Astrocyte of the spinal cord (primary cell): Measurements from ENCODE around the gene ZNF324.

ENCODE experiments used
- DNase-seq: peaks from one replicate; pipeline ENCODE4 v3.0.0; 2011; ENCODE audit warnings: low read depth, low spot score
- H3K4me3 ChIP-seq: 2 replicates; pipeline ENCODE4 v1.5.1; 2011; ENCODE audit warnings: low read depth, mild to moderate bottlenecking, low read length, moderate library complexity
- in situ Hi-C: cut with HindIII; loops from 2 replicates; pipeline ENCODE4 v1.10.0; 2017; ENCODE audit warnings: low sequenced_read_pairs
- TF ChIP-seq, protein P1 (sequence below): IDR thresholded peaks from 2 replicates; pipeline ENCODE4 v1.5.1; 2012; ENCODE audit warnings: low read depth, mild to moderate bottlenecking, low read length, inconsistent platforms

The ZNF324 gene

DNA sequence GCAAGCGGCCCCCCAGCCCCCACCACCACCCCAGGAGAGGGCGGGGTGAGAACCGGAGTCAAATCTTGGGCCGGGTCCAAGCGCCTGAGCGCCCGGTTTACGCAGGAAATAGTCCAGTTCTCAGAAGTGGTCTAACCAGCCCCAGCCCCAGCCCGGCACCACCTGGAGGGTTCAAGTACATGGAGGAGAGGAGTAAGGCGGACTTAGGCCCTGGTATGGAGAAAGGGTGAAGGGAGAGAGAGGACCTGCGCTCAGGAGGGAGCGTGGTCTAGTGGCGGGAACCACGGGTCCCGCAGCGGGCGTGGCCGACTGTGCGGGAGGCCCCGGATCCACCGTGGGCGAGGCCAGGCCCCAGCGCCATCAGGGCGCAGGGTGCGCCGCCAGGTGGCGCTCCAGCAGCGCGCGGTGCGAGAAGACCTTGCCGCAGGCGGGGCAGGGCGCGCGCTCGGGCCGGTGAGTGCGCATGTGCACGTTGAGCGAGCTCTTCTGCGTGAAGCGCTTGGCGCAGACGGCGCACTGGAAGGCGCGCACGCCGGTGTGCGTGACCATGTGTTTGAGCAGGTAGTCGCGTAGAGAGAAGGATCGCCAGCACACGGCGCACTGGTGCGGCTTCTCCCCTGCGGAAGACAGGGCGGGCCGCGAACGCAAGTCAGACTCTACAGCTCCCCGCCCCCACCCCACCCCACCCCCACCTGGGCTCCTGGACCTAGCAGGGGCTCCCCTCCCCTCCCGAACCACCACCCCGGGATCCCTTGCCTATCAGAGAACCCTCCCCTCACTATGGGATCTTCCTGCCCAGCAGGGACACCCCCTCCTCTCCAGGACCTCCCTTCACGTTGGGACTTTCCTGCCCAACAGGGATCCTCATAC, 47.0 kb downstream of the ZNF324 start:
- TF ChIP-seq, protein P1, sequence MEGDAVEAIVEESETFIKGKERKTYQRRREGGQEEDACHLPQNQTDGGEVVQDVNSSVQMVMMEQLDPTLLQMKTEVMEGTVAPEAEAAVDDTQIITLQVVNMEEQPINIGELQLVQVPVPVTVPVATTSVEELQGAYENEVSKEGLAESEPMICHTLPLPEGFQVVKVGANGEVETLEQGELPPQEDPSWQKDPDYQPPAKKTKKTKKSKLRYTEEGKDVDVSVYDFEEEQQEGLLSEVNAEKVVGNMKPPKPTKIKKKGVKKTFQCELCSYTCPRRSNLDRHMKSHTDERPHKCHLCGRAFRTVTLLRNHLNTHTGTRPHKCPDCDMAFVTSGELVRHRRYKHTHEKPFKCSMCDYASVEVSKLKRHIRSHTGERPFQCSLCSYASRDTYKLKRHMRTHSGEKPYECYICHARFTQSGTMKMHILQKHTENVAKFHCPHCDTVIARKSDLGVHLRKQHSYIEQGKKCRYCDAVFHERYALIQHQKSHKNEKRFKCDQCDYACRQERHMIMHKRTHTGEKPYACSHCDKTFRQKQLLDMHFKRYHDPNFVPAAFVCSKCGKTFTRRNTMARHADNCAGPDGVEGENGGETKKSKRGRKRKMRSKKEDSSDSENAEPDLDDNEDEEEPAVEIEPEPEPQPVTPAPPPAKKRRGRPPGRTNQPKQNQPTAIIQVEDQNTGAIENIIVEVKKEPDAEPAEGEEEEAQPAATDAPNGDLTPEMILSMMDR, result peak; percentile 74
- peak overlapping the region; percentile 37 for H3K4me3 ChIP-seq
- peak; percentile 89 for DNase-seq
- in situ Hi-C loops, result no loop called here

DNA sequence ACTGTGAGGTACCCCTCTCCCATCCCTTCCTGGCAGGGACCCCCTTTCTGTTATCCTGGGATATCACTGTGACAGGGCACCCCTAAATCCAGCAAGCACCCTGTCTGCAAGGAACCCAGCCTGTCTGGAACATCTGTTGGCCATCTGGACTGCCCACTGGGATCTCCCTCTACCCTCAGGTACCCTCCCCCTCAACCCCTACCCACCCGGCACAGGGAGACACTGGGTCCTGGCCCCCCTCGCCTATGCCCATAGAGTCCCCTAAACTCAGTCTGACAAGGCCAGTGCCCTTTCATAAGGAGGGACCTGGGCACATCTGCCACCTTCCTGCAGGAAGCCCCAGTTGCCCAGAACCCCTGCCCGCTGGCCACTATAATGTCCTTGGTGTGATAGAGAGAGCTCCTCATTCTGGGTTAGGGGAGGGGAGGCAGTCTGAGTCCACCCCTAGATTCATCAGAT, 47.7 kb downstream of the ZNF324 start:
- DNase-seq, result no peak
- in situ Hi-C loops, result no loop called here
- TF ChIP-seq, protein P1, result no peak
- peak overlapping the region; percentile 37 for H3K4me3 ChIP-seq

DNA sequence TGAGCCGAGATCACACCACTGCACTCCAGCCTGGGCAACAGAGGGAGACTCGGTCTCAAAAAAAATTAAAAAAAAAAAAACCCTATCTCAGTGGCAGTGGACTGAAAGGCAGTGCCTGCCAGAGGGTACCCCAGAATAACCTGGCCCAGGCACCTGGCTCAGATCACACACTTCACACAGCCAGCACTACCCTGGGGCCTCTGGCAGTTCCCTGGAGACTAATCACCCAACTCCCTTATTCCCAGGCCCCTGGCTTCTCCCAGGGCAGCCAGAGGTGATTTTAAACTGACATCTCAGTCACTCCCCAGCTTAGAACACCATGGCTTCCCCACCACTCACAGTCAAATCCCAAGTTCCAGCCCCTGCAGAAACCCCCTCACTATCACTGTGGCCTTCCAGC, 48.4 kb downstream of the ZNF324 start:
- no peak overlapping the region for H3K4me3 ChIP-seq
- TF ChIP-seq, protein P1, result no peak
- in situ Hi-C loops, result no loop called here

DNA sequence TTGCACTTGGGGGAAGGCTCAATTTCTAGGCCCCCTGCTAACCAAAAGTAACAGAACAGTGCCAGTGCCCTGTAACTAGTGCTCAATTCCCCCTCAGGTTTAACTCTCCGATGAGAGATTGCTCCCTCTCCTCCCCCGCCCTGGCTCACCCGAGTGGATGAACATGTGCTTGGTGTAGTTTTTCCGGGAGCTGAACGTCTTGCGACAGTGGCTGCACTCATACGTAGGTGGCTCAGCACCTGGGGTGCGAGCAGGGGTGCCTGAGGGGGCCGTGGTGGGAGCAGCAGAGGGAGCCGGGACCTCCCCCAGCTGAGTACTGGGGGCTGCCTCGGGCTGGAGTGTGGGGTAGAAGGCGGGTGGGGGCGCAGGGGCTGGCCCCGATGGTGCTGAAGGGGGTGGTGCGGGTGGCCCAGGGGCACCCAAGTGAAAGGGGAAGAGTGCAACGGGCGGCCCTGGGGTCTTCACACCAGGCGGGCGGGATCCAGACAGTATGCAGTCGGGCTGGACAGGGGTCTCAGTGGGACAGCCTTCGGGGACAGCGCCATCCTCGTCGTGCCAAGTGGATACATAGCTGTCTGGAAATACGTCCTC, 49.5 kb downstream of the ZNF324 start:
- TF ChIP-seq, protein P1, result no peak
- H3K4me3 ChIP-seq, result no peak overlapping the region
- in situ Hi-C loops, result no loop called here
- DNase-seq, result no peak

More for the DNA sequence above, 48.4 kb downstream of the ZNF324 start:
- no peak for DNase-seq

DNA sequence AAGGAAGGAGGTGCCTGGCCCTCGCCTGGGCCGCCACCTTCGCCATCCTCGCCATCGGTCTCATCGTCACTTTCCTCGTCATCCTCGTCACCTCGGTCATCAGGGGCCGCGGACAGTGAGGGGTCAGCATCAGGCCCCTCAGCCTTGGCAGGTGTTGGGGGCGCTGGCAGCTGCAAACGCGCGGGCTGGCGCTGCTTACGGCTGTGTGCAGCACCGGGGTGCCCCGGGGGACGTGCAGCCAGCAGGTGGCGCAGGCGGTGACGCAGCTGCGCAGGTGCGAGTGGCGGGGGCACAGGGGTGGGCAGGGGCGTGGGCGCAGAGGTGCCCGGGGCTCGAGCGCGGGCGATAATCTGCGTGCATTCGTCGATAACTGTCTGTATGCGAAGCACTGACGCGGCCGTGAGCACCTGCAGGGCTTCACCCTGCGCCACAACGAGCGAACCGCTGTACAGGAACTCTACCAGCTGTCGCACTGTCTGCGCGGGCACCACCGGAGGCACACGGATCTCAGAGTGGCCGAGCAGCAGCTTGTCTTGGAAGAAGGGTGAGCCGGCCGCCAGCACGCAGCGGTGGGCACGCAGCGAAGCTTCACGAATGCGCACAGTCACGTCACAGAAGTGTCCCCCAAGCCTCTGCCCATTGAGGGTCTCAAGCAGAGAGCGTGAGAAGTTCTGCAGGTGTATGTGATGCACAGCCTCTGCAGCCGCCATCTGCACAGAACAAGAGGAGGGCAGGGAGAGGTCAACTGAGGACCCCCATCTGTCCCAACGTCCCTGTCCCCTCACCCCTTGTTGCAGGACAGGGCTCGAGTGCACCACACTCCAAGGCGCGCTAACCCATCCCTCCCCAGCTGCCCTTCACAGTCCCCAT, 50.3 kb downstream of the ZNF324 start:
- in situ Hi-C loops, result no loop called here
- DNase-seq, result no peak
- no peak overlapping the region for H3K4me3 ChIP-seq
- TF ChIP-seq, protein P1, result peak; percentile 0
